GM12878 (cell line): ENCODE results near the gene PRX. TPM values are rescaled to one million over a fixed set of nuclear protein-coding genes. Genes with fewer than 3 reads are reported as not detected.

Experiments
- ATAC-seq: fragments of 200-7000 bp; cut with Tn5 transposase; 3 replicates; pipeline ENCODE4 v1.9.1; 2020; ENCODE audit warnings: mild to moderate bottlenecking, moderate library complexity
- BruUV-seq: library from RNA; stranded (reverse); fragments of 400-500 nt; replicated peaks from 2 replicates; lab custom pipeline; 2021; lab: Mats Ljungman, UMichigan
- CTCF ChIA-PET: fragments of 300-600 bp; sonication (Branson Sonifier 250); formaldehyde crosslinking; extraction: SDS; loops from one replicate; lab custom pipeline; 2021; ENCODE audit warnings: inconsistent platforms; lab: Yijun Ruan, JAX
- POLR2A ChIA-PET: fragments of 350-600 bp; formaldehyde crosslinking; extraction: SDS; loops from one replicate; lab custom pipeline; 2021; ENCODE audit warnings: inconsistent platforms; lab: Charles Lee
- RAD21 ChIA-PET: fragments of 300-600 bp; sonication (Branson Sonifier 250); formaldehyde crosslinking; loops from one replicate; lab custom pipeline; 2023; ENCODE audit warnings: antibody characterized with exemption; ENCODE audit not compliant: unreplicated experiment; lab: Charles Lee
- SMC1A ChIA-PET: fragments of 300-600 bp; sonication (Branson Sonifier 250); formaldehyde crosslinking; loops from one replicate; lab custom pipeline; 2023; ENCODE audit not compliant: unreplicated experiment, uncharacterized antibody; lab: Charles Lee
- DNase-seq: peaks from one replicate; pipeline ENCODE4 v3.0.0-alpha.2; 2011; ENCODE audit warnings: low read depth, low spot score
- FAIRE-seq: peaks from 3 replicates; lab custom pipeline; 2011; peaks lifted over from hg19 to GRCh38; lab: Jason Lieb, UNC
- H2AFZ ChIP-seq: 2 replicates; pipeline ENCODE4 v1.6.0; 2011; ENCODE audit warnings: low read depth, low read length, control low read depth; ENCODE audit not compliant: control insufficient read depth
- H3K27ac ChIP-seq: 2 replicates; pipeline ENCODE4 v1.5.1; 2011; ENCODE audit warnings: control low read depth; ENCODE audit not compliant: control insufficient read depth, insufficient read depth
- H3K27me3 ChIP-seq, 2 experiments: replicated peaks in 1 of 2; 2 replicates each; pipeline versions ENCODE4 v1.6.0 to v1.6.1; 2011; ENCODE audit warnings: low read length in 1 of 2; ENCODE audit not compliant: control insufficient read depth in 2 of 2, insufficient read depth in 2 of 2
- H3K36me3 ChIP-seq, 2 experiments: 2 replicates each; pipeline ENCODE4 v1.5.1; 2011; ENCODE audit warnings: low read length in 1 of 2; ENCODE audit not compliant: control insufficient read depth in 2 of 2, insufficient read depth in 2 of 2
- H3K4me1 ChIP-seq: 2 replicates; pipeline ENCODE4 v1.6.1; 2011; ENCODE audit warnings: mild to moderate bottlenecking, low read length, moderate library complexity, mixed read lengths; ENCODE audit not compliant: control insufficient read depth, insufficient read depth
- H3K4me2 ChIP-seq: 2 replicates; pipeline ENCODE4 v1.6.0; 2011; ENCODE audit warnings: control low read depth; ENCODE audit not compliant: control insufficient read depth, insufficient read depth
- H3K4me3 ChIP-seq: fragments of 200-600 bp; sonication (generic); 2 replicates; pipeline ENCODE4 v1.5.1; 2016
- H3K79me2 ChIP-seq: 2 replicates; pipeline ENCODE4 v1.6.0; 2011; ENCODE audit warnings: low read length; ENCODE audit not compliant: control insufficient read depth, insufficient read depth
- H3K9ac ChIP-seq: 2 replicates; pipeline ENCODE4 v1.8.0; 2011; ENCODE audit warnings: low read length, control low read depth, mixed read lengths; ENCODE audit not compliant: control insufficient read depth, insufficient read depth
- H3K9me3 ChIP-seq: replicated peaks from 3 replicates; pipeline ENCODE4 v1.5.1; 2011; ENCODE audit warnings: mild to moderate bottlenecking, low read length; ENCODE audit not compliant: control insufficient read depth, insufficient read depth
- H4K20me1 ChIP-seq: 2 replicates; pipeline ENCODE4 v1.6.0; 2011; ENCODE audit not compliant: control insufficient read depth, insufficient read depth
- ATF7 ChIP-seq: fragments of 450-650 bp; IDR thresholded peaks from 2 replicates; pipeline ENCODE4 v1.6.1; 2016; ENCODE audit warnings: low read depth, mild to moderate bottlenecking
- BACH1 ChIP-seq: fragments of 450-650 bp; IDR thresholded peaks from 2 replicates; pipeline ENCODE4 v1.6.1; 2017; ENCODE audit warnings: mild to moderate bottlenecking, borderline replicate concordance
- BCL11A ChIP-seq: IDR thresholded peaks from 2 replicates; pipeline ENCODE4 v1.6.1; 2011; ENCODE audit warnings: low read depth, low read length
- CREB1 ChIP-seq: IDR thresholded peaks from 2 replicates; pipeline ENCODE4 v1.6.1; 2012; ENCODE audit warnings: low read depth, mild to moderate bottlenecking, inconsistent platforms
- EED ChIP-seq: sonication (generic); IDR thresholded peaks from 2 replicates; pipeline ENCODE4 v1.6.1; 2016; ENCODE audit warnings: antibody characterized with exemption, low read depth
- FOXK2 ChIP-seq: fragments of 450-650 bp; IDR thresholded peaks from 2 replicates; pipeline ENCODE4 v1.6.1; 2017; ENCODE audit warnings: mild to moderate bottlenecking, moderate library complexity
- IKZF1 ChIP-seq: fragments of 450-650 bp; conservative IDR thresholded peaks from 2 replicates; pipeline ENCODE4 v1.6.1; 2017; ENCODE audit warnings: antibody characterized with exemption, mild to moderate bottlenecking
- IKZF2 ChIP-seq, 2 experiments: fragments of 450-650 bp; IDR thresholded peaks; 2 replicates each; pipeline ENCODE4 v1.6.1; 2017; ENCODE audit warnings: mild to moderate bottlenecking in 2 of 2, moderate library complexity in 2 of 2
- IRF4 ChIP-seq: IDR thresholded peaks from 2 replicates; pipeline ENCODE4 v1.6.1; 2011; ENCODE audit warnings: low read depth, low read length
- KAT2A ChIP-seq: conservative IDR thresholded peaks from 2 replicates; pipeline ENCODE4 v1.6.1; 2011; ENCODE audit warnings: low read depth, low read length; ENCODE audit not compliant: control insufficient read depth
- MEF2B ChIP-seq: fragments of 450-650 bp; IDR thresholded peaks from 2 replicates; pipeline ENCODE4 v1.6.1; 2018; ENCODE audit warnings: mild to moderate bottlenecking, moderate library complexity; ENCODE audit not compliant: partially characterized antibody, poor library complexity, severe bottlenecking
- MTA2 ChIP-seq: fragments of 450-650 bp; IDR thresholded peaks from 2 replicates; pipeline ENCODE4 v1.6.1; 2016; ENCODE audit warnings: low read depth, mild to moderate bottlenecking, moderate library complexity
- MYC ChIP-seq: IDR thresholded peaks from 2 replicates; pipeline ENCODE4 v1.6.1; 2011; ENCODE audit warnings: mild to moderate bottlenecking, low read length, moderate library complexity, inconsistent platforms; ENCODE audit not compliant: insufficient read depth, insufficient replicate concordance, insufficient read length, severe bottlenecking
- NR2C1 ChIP-seq: fragments of 450-650 bp; IDR thresholded peaks from 2 replicates; pipeline ENCODE4 v1.6.1; 2017; ENCODE audit warnings: antibody characterized with exemption, mild to moderate bottlenecking, moderate library complexity
- NR2F1 ChIP-seq: fragments of 450-650 bp; conservative IDR thresholded peaks from 2 replicates; pipeline ENCODE4 v1.6.1; 2017; ENCODE audit warnings: mild to moderate bottlenecking
- RAD51 ChIP-seq: fragments of 450-650 bp; IDR thresholded peaks from 2 replicates; pipeline ENCODE4 v1.6.1; 2016; ENCODE audit warnings: moderate library complexity, mild to moderate bottlenecking, inconsistent platforms
- USF1 ChIP-seq: IDR thresholded peaks from 2 replicates; pipeline ENCODE4 v1.6.1; 2011; ENCODE audit warnings: borderline replicate concordance, low read depth, mild to moderate bottlenecking, moderate library complexity, mixed read lengths, low read length; ENCODE audit not compliant: insufficient read depth; ENCODE audit errors: extremely low read length
- ZNF217 ChIP-seq: fragments of 450-650 bp; IDR thresholded peaks from 2 replicates; pipeline ENCODE4 v1.6.1; 2017; ENCODE audit warnings: antibody characterized with exemption, mild to moderate bottlenecking
- ZNF687 ChIP-seq: fragments of 450-650 bp; IDR thresholded peaks from 2 replicates; pipeline ENCODE4 v1.6.1; 2017; ENCODE audit warnings: mild to moderate bottlenecking, moderate library complexity
- WGBS: methylation state at CpG from one replicate; pipeline ENCODE4 v1.1.6; 2016; ENCODE audit warnings: low lambda C conversion rate; ENCODE audit not compliant: insufficient replicate concordance, insufficient coverage; ENCODE audit errors: missing lambda C conversion rate; 5-methylcytosine and 5-hydroxymethylcytosine counted together
- in situ Hi-C: fragments of 300-500 bp; cut with MboI; formaldehyde crosslinking; loops from 9 replicates; pipeline ENCODE4 v1.14.3; 2018; ENCODE audit warnings: mixed read lengths
- intact Hi-C: fragments of 100-400 bp; cut with micrococcal nuclease; formaldehyde crosslinking; loops from one replicate; pipeline ENCODE4 v1.14.2; 2022; ENCODE audit not compliant: unreplicated experiment
- polyA plus RNA-seq, 11 experiments: library from polyadenylated mRNA; depleted of rRNA in 4 of 11; unstranded in 6 of 11; stranded (reverse) in 5 of 11; fragments of >200 nt; fragmentation: Nextera tagmentation in 4 of 11; fragmentation: Illumina TruSeq in 1 of 11; extraction: Ambion mirVana in 4 of 11; extraction: Trizol in 1 of 11; gene quantifications; 1 replicate in 1 of 11; 2 replicates in 10 of 11; pipeline versions ENCODE4 v1.2.1 to v1.2.3, GENCODE V29; 2011 to 2016; ENCODE audit warnings: inconsistent platforms in 2 of 11, missing spikeins in 2 of 11, low read depth in 1 of 11
- total RNA-seq, 4 experiments: library from RNA; depleted of rRNA in 3 of 4; stranded (reverse); fragments of >200 nt in 3 of 4; fragmentation: Illumina TruSeq in 1 of 4; extraction: Trizol in 1 of 4; gene quantifications; 2 replicates each; pipeline versions ENCODE4 v1.2.1 to v1.2.3, GENCODE V29; 2013 to 2021

The PRX gene
- total and polyA plus RNA-seq, 10 of the 15 experiments (the other 5 are each of a cell fraction or from before 2014, with no cell fraction given), result 0.02 to 1.4 (median 0.54) TPM; not detected in 1

GRCh38 chr19:40461669-40462221, 48.6 kb upstream of the PRX start:
- ChIA-PET RAD21 (interaction anchor here (4.6 kb wide), 1 partner anchor 41 kb away, joined by 26 read pairs; no protein-coding TSS in a partner anchor), CTCF (interaction anchor here (1.4 to 4.7 kb wide), 7 partner anchors 18 to 173 kb away, joined by 3 to 67 read pairs (median 4); partner anchors contain the start of genes SERTAD1 and SERTAD3), POLR2A (interaction anchor here (0.6 to 1.1 kb wide), 3 partner anchors 18 to 154 kb away, joined by 3 to 5 read pairs (median 4); partner anchors contain the start of gene SERTAD3), SMC1A (interaction anchor here (0.7 to 0.8 kb wide), 3 partner anchors 36 to 187 kb away, joined by 3 to 4 read pairs (median 4); partner anchors contain the start of gene SERTAD1)
- ATAC-seq (peak; percentile 22), FAIRE-seq (peak; percentile 68), DNase-seq (peak; percentile 61)
- peak overlapping the region; percentile 37 for H2AFZ ChIP-seq
- no peaks in the 10 kb centered on the region for H3K79me2 ChIP-seq
- no TSS peak for BruUV-seq
- no peaks in the 10 kb centered on the region for H3K36me3 ChIP-seq
- peak overlapping the region; percentile 24; the same call in 1 of the 2 replicates for H3K9ac ChIP-seq
- peak overlapping the region; percentile 5; the same call in 1 of the 2 replicates for H3K27ac ChIP-seq
- intact Hi-C loops, result no loop called here
- peak overlapping the region; percentile 54 for H3K4me2 ChIP-seq
- in situ Hi-C loops, result no loop called here
- H4K20me1 ChIP-seq, result no peaks in the 10 kb centered on the region
- H3K4me1 ChIP-seq, result peaks cover 31% of the 10 kb centered on the region
- H3K9me3 ChIP-seq, result no peaks in the 10 kb centered on the region
- WGBS, result 10% methylated on average over 7 of the region's 7 CpGs
- peaks cover 0 to 2% of the 10 kb centered on the region in 2 experiments; a peak in 2 of 4 replicates for H3K27me3 ChIP-seq
- H3K4me3 ChIP-seq, result no peak overlapping the region
- TF ChIP-seq IKZF1, result peak; percentile 93
- peak; percentile 77 for TF ChIP-seq EED
- peak; percentile 41; the same call in 1 of the 2 replicates for TF ChIP-seq NR2F1
- 0 out of 2 replicates have a peak, but pooled peaks have one; percentile 24 for TF ChIP-seq ZNF687
- TF ChIP-seq MTA2, result peak; percentile 64; the same call in 1 of the 2 replicates
- no peak for TF ChIP-seq CREB1
- TF ChIP-seq FOXK2, result peak; percentile 30; the same call in 1 of the 2 replicates
- 0 out of 2 replicates have a peak, but pooled peaks have one; percentile 16 for TF ChIP-seq RAD51
- TF ChIP-seq ATF7, result 0 out of 2 replicates have a peak, but pooled peaks have one; percentile 17
- TF ChIP-seq ZNF217, result peak; percentile 92
- peak; percentile 24 for TF ChIP-seq MYC
- no peak for TF ChIP-seq BACH1
- TF ChIP-seq IKZF2 (IDR thresholded peaks at IDR 0.05), result peak; percentile 94 to 97
- TF ChIP-seq NR2C1, result peak; percentile 69
- no peak for TF ChIP-seq KAT2A
- peak; percentile 1 for TF ChIP-seq USF1
- TF ChIP-seq MEF2B, result peak; percentile 42
- TF ChIP-seq BCL11A, result 0 out of 2 replicates have a peak, but pooled peaks have one; percentile 17
- peak; percentile 67; the same call in 1 of the 2 replicates for TF ChIP-seq IRF4
